MCF 10A (cell line): ENCODE data around the gene RPTOR. TPM values are rescaled to one million over a fixed set of nuclear protein-coding genes. Genes with fewer than 3 reads are reported as not detected.

ENCODE experiments used
- BruUV-seq: library from RNA; stranded (reverse); fragments of 400-500 nt; replicated peaks from 2 replicates; lab custom pipeline; 2021; lab: Mats Ljungman, UMichigan
- CTCF ChIA-PET: fragments of 300-600 bp; sonication (Branson Sonifier 250); formaldehyde crosslinking; extraction: SDS; loops from one replicate; lab custom pipeline; 2021; ENCODE audit warnings: antibody characterized with exemption, inconsistent platforms; lab: Yijun Ruan, JAX
- POLR2A ChIA-PET: fragments of 300-600, 350-650 bp; sonication (Branson Sonifier 250); formaldehyde crosslinking; extraction: SDS; loops from one replicate; lab custom pipeline; 2020; ENCODE audit warnings: antibody characterized with exemption, inconsistent platforms; lab: Yijun Ruan, JAX
- DNase-seq: peaks from one replicate; pipeline ENCODE4 v3.0.0-alpha.2; 2018; ENCODE audit not compliant: unreplicated experiment
- H3K27ac Mint-ChIP-seq: one replicate; pipeline ENCODE4 v1.8.0; 2022; ENCODE audit warnings: mild to moderate bottlenecking, low read depth, mixed read lengths; ENCODE audit not compliant: unreplicated experiment
- H3K27me3 Mint-ChIP-seq: one replicate; pipeline ENCODE4 v1.8.0; 2022; ENCODE audit warnings: mixed read lengths; ENCODE audit not compliant: insufficient read depth, unreplicated experiment
- H3K36me3 Mint-ChIP-seq: one replicate; pipeline ENCODE4 v1.8.0; 2022; ENCODE audit warnings: mild to moderate bottlenecking, moderate library complexity, mixed read lengths; ENCODE audit not compliant: insufficient read depth, unreplicated experiment
- H3K4me1 Mint-ChIP-seq: one replicate; pipeline ENCODE4 v1.8.0; 2022; ENCODE audit warnings: mixed read lengths; ENCODE audit not compliant: insufficient read depth, unreplicated experiment
- H3K4me3 Mint-ChIP-seq: one replicate; pipeline ENCODE4 v1.8.0; 2022; ENCODE audit warnings: mild to moderate bottlenecking, moderate library complexity, mixed read lengths; ENCODE audit not compliant: unreplicated experiment
- H3K9me3 Mint-ChIP-seq: one replicate; pipeline ENCODE4 v1.8.0; 2022; ENCODE audit warnings: mixed read lengths; ENCODE audit not compliant: unreplicated experiment
- CTCF ChIP-seq: fragments of 200-600 bp; IDR thresholded peaks from one replicate; pipeline ENCODE4 v1.8.0; 2022; ENCODE audit warnings: antibody characterized with exemption, mild to moderate bottlenecking; ENCODE audit not compliant: unreplicated experiment
- intact Hi-C: fragments of 100-400 bp; cut with micrococcal nuclease; formaldehyde crosslinking; loops from 2 replicates; pipeline ENCODE4 v1.14.1; 2022
- total RNA-seq: library from RNA; stranded (reverse); gene quantifications from 2 replicates; pipeline ENCODE4 v1.2.3, GENCODE V29; 2022

The RPTOR gene
- total RNA-seq, 1 experiment from 2014 or later: 41.3 TPM

- ChIA-PET POLR2A (no interaction called here), CTCF (no interaction called here)
- intact Hi-C loops: no loop called here
- no peaks in the 10 kb centered on the region for H3K27me3 Mint-ChIP-seq
- no TSS peak for BruUV-seq
- TF ChIP-seq CTCF: no peak
- H3K4me1 Mint-ChIP-seq: peaks cover 6% of the 10 kb centered on the region
- peaks cover 19% of the 10 kb centered on the region for H3K9me3 Mint-ChIP-seq
- DNase-seq: no peak
- peaks cover 9% of the 10 kb centered on the region for H3K36me3 Mint-ChIP-seq
- no peak overlapping the region for H3K4me3 Mint-ChIP-seq
- H3K27ac Mint-ChIP-seq: no peak overlapping the region
Measured at GRCh38 chr17:80660527-80661198, 116.0 kb downstream of the RPTOR start.

GRCh38 chr17:80662557-80662956 lies 117.9 kb downstream of the RPTOR start:
- intact Hi-C loops: no loop called here
- TF ChIP-seq CTCF: no peak
- peaks cover 6% of the 10 kb centered on the region for H3K4me1 Mint-ChIP-seq
- no TSS peak for BruUV-seq
- no peak overlapping the region for H3K27ac Mint-ChIP-seq
- CTCF ChIA-PET: no interaction called here
- H3K36me3 Mint-ChIP-seq: peaks cover 23% of the 10 kb centered on the region
- DNase-seq: no peak
- H3K4me3 Mint-ChIP-seq: no peak overlapping the region
- H3K9me3 Mint-ChIP-seq: peaks cover 14% of the 10 kb centered on the region
- POLR2A ChIA-PET: no interaction called here
- H3K27me3 Mint-ChIP-seq: no peaks in the 10 kb centered on the region

- intact Hi-C loops: no loop called here
- Mint-ChIP-seq H3K4me1 (peaks cover 6% of the 10 kb centered on the region), H3K27ac (no peak overlapping the region), H3K36me3 (peaks cover 21% of the 10 kb centered on the region), H3K9me3 (peaks cover 2% of the 10 kb centered on the region), H3K4me3 (no peak overlapping the region), H3K27me3 (no peaks in the 10 kb centered on the region)
- no peak for DNase-seq
- ChIA-PET POLR2A (no interaction called here), CTCF (no interaction called here)
- TF ChIP-seq CTCF: no peak
- BruUV-seq: no TSS peak
Measured at GRCh38 chr17:80663781-80664206, 119.2 kb downstream of the RPTOR start.

- no peak overlapping the region for H3K4me3 Mint-ChIP-seq
- CTCF ChIA-PET: no interaction called here
- no TSS peak for BruUV-seq
- POLR2A ChIA-PET: no interaction called here
- no peaks in the 10 kb centered on the region for H3K27me3 Mint-ChIP-seq
- no peaks in the 10 kb centered on the region for H3K9me3 Mint-ChIP-seq
- peaks cover 6% of the 10 kb centered on the region for H3K4me1 Mint-ChIP-seq
- no peak for DNase-seq
- TF ChIP-seq CTCF: no peak
- intact Hi-C loops: no loop called here
- H3K27ac Mint-ChIP-seq: no peak overlapping the region
- H3K36me3 Mint-ChIP-seq: peaks cover 19% of the 10 kb centered on the region
Measured at GRCh38 chr17:80664217-80664790, 119.7 kb downstream of the RPTOR start.
